H1 (cell line): ENCODE data around the gene ARV1. TPM values are rescaled to one million over a fixed set of nuclear protein-coding genes. Genes with fewer than 3 reads are reported as not detected.

Experiments used
- CTCF ChIA-PET: fragments of 300-600 bp; sonication (Branson Sonifier 250); formaldehyde crosslinking; loops from one replicate; lab custom pipeline; 2021; ENCODE audit not compliant: partially characterized antibody; lab: Charles Lee
- POLR2A ChIA-PET: fragments of 300-600 bp; sonication (Branson Sonifier 250); formaldehyde crosslinking; loops from one replicate; lab custom pipeline; 2021; ENCODE audit warnings: inconsistent platforms; ENCODE audit not compliant: partially characterized antibody; lab: Charles Lee
- DNase-seq, 2 experiments: peaks; one replicate each; pipeline versions ENCODE4 v3.0.0 to v3.0.0-alpha.2; 2010 to 2022; ENCODE audit warnings: low spot score in 2 of 2, low read depth in 1 of 2, mixed read lengths in 1 of 2
- FAIRE-seq: peaks from 2 replicates; lab custom pipeline; 2011; peaks lifted over from hg19 to GRCh38; lab: Jason Lieb, UNC
- H2AFZ ChIP-seq: 2 replicates; pipeline ENCODE4 v1.8.1; 2012; ENCODE audit warnings: low read length, inconsistent platforms
- H2AK5ac ChIP-seq: 2 replicates; pipeline ENCODE4 v1.6.1; 2013; ENCODE audit warnings: low read depth, low read length
- H2BK120ac ChIP-seq: replicated peaks from 2 replicates; pipeline ENCODE3; 2013; ENCODE audit warnings: low read depth, low read length, inconsistent platforms
- H2BK12ac ChIP-seq: 2 replicates; pipeline ENCODE4 v1.6.1; 2013; ENCODE audit warnings: low read depth, low read length
- H2BK15ac ChIP-seq: 2 replicates; pipeline ENCODE4 v1.6.1; 2013; ENCODE audit warnings: low read length
- H2BK20ac ChIP-seq: 2 replicates; pipeline ENCODE4 v1.6.1; 2013; ENCODE audit warnings: low read length
- H2BK5ac ChIP-seq: 2 replicates; pipeline ENCODE4 v1.6.1; 2013; ENCODE audit warnings: low read depth, low read length
- H3K14ac ChIP-seq: 2 replicates; pipeline ENCODE4 v1.6.1; 2013; ENCODE audit warnings: inconsistent platforms; ENCODE audit not compliant: insufficient read length
- H3K18ac ChIP-seq: 2 replicates; pipeline ENCODE4 v1.6.1; 2013; ENCODE audit warnings: low read length; ENCODE audit errors: extremely low read depth
- H3K23ac ChIP-seq: 2 replicates; pipeline ENCODE4 v1.6.1; 2013; ENCODE audit warnings: inconsistent platforms; ENCODE audit not compliant: insufficient read length
- H3K23me2 ChIP-seq: 2 replicates; pipeline ENCODE4 v1.6.1; 2013; ENCODE audit warnings: low read depth, low read length
- H3K27ac ChIP-seq: 2 replicates; pipeline ENCODE4 v1.6.1; 2011; ENCODE audit warnings: low read depth, low read length, inconsistent platforms
- H3K27me3 ChIP-seq, 4 experiments: replicated peaks in 1 of 4; 1 replicate in 1 of 4; 2 replicates in 3 of 4; pipeline versions ENCODE4 v1.6.1 to v1.8.1; 2011 to 2013; ENCODE audit warnings: low read length in 3 of 4, mild to moderate bottlenecking in 3 of 4, inconsistent platforms in 2 of 4, mixed read lengths in 2 of 4, moderate library complexity in 1 of 4; ENCODE audit not compliant: control insufficient read depth in 3 of 4, insufficient read depth in 3 of 4; ENCODE audit errors: extremely low read depth in 1 of 4
- H3K36me3 ChIP-seq, 4 experiments: 2 replicates each; pipeline versions ENCODE4 v1.6.1 to v1.8.1; 2011 to 2013; ENCODE audit warnings: mild to moderate bottlenecking in 4 of 4, low read length in 3 of 4, moderate library complexity in 2 of 4, control low read depth in 1 of 4, inconsistent platforms in 1 of 4; ENCODE audit not compliant: insufficient read depth in 4 of 4, control insufficient read depth in 2 of 4
- H3K4ac ChIP-seq: replicated peaks from 2 replicates; pipeline ENCODE3; 2013; ENCODE audit warnings: low read length, low read depth, mixed read lengths, inconsistent platforms; ENCODE audit not compliant: insufficient read length
- H3K4me1 ChIP-seq, 4 experiments: replicated peaks in 1 of 4; 1 replicate in 1 of 4; 2 replicates in 3 of 4; pipeline versions ENCODE4 v1.6.1 to v1.8.1; 2011 to 2013; ENCODE audit warnings: low read length in 3 of 4, inconsistent platforms in 2 of 4, mixed read lengths in 1 of 4; ENCODE audit not compliant: insufficient read depth in 4 of 4, control insufficient read depth in 3 of 4
- H3K4me2 ChIP-seq, 2 experiments: 2 replicates each; pipeline versions ENCODE4 v1.6.1 to v1.8.1; 2011 to 2013; ENCODE audit warnings: low read depth in 2 of 2, low read length in 2 of 2, control low read depth in 1 of 2, inconsistent platforms in 1 of 2, mild to moderate bottlenecking in 1 of 2; ENCODE audit not compliant: insufficient read depth in 1 of 2
- H3K4me3 ChIP-seq, 4 experiments: fragments of 200-600, 300-600 bp in 1 of 4; sonication (generic), shearing (Covaris generic), sonication (Bioruptor Twin) in 1 of 4; 2 replicates each; pipeline versions ENCODE4 v1.5.1 to v1.8.1; 2011 to 2016; ENCODE audit warnings: low read length in 4 of 4, low read depth in 3 of 4, control low read depth in 2 of 4, inconsistent platforms in 2 of 4, mild to moderate bottlenecking in 2 of 4, mixed read lengths in 1 of 4, moderate library complexity in 1 of 4; ENCODE audit not compliant: insufficient read depth in 2 of 4; ENCODE audit errors: extremely low read depth in 1 of 4
- H3K56ac ChIP-seq: replicated peaks from 2 replicates; pipeline ENCODE3; 2013; ENCODE audit warnings: low read depth, mild to moderate bottlenecking, mixed read lengths, low read length, inconsistent platforms; ENCODE audit not compliant: insufficient read length
- H3K79me1 ChIP-seq: 2 replicates; pipeline ENCODE4 v1.6.1; 2013; ENCODE audit warnings: low read depth, low read length, control low read depth
- H3K79me2 ChIP-seq, 2 experiments: 2 replicates each; pipeline versions ENCODE4 v1.6.1 to v1.8.1; 2012 to 2013; ENCODE audit warnings: low read length in 2 of 2, mild to moderate bottlenecking in 2 of 2, inconsistent platforms in 1 of 2; ENCODE audit not compliant: insufficient read depth in 2 of 2, control insufficient read depth in 1 of 2
- H3K9ac ChIP-seq, 4 experiments: replicated peaks in 1 of 4; 1 replicate in 1 of 4; 2 replicates in 3 of 4; pipeline versions ENCODE4 v1.6.1 to v1.8.1; 2011 to 2013; ENCODE audit warnings: low read depth in 3 of 4, low read length in 3 of 4, control low read depth in 2 of 4, mild to moderate bottlenecking in 2 of 4, moderate library complexity in 2 of 4, inconsistent platforms in 1 of 4; ENCODE audit errors: extremely low read depth in 1 of 4
- H3K9me3 ChIP-seq, 2 experiments: 2 replicates each; pipeline versions ENCODE4 v1.6.1 to v1.8.1; 2012 to 2013; ENCODE audit warnings: mild to moderate bottlenecking in 2 of 2, moderate library complexity in 2 of 2, control low read depth in 1 of 2, inconsistent platforms in 1 of 2, low read depth in 1 of 2, low read length in 1 of 2, mixed read lengths in 1 of 2; ENCODE audit not compliant: insufficient read depth in 2 of 2
- H4K20me1 ChIP-seq, 2 experiments: replicated peaks in 1 of 2; 2 replicates each; pipeline versions ENCODE3 to v1.8.1; 2011 to 2013; ENCODE audit warnings: inconsistent platforms in 2 of 2, low read length in 2 of 2, mild to moderate bottlenecking in 1 of 2; ENCODE audit not compliant: insufficient read depth in 2 of 2, control insufficient read depth in 1 of 2
- H4K5ac ChIP-seq: 2 replicates; pipeline ENCODE4 v1.6.1; 2013; ENCODE audit warnings: low read length, low read depth, mixed read lengths, inconsistent platforms; ENCODE audit not compliant: insufficient read length
- H4K8ac ChIP-seq: 2 replicates; pipeline ENCODE4 v1.8.0; 2013; ENCODE audit warnings: mild to moderate bottlenecking, moderate library complexity, low read length, inconsistent platforms; ENCODE audit not compliant: insufficient read depth; ENCODE audit errors: extremely low read depth
- H4K91ac ChIP-seq: replicated peaks from 2 replicates; pipeline ENCODE3; 2013; ENCODE audit warnings: low read length, mixed read lengths, inconsistent platforms; ENCODE audit not compliant: insufficient read length
- ASH2L ChIP-seq: fragments of 200-600, 300-600 bp; sonication (generic); IDR thresholded peaks from one replicate; pipeline ENCODE4 v1.7.1; 2017; ENCODE audit warnings: low read length
- E2F6 ChIP-seq: IDR thresholded peaks from 2 replicates; pipeline ENCODE4 v1.6.1; 2012; ENCODE audit warnings: inconsistent platforms
- FOSL1 ChIP-seq: IDR thresholded peaks from 2 replicates; pipeline ENCODE4 v1.6.1; 2011; ENCODE audit warnings: mild to moderate bottlenecking, low read depth, low read length, moderate library complexity; ENCODE audit not compliant: insufficient read depth
- HDAC6 ChIP-seq: IDR thresholded peaks from one replicate; pipeline ENCODE4 v1.7.1; 2012; ENCODE audit warnings: low read depth, mild to moderate bottlenecking, inconsistent platforms, low read length, moderate library complexity
- JUND ChIP-seq: IDR thresholded peaks from 2 replicates; pipeline ENCODE4 v1.6.1; 2011; ENCODE audit warnings: mild to moderate bottlenecking, improper control_type of control experiment, low read length
- KDM5A ChIP-seq: fragments of 200-600 bp; IDR thresholded peaks from 2 replicates; pipeline ENCODE4 v1.7.1; 2012; ENCODE audit warnings: mild to moderate bottlenecking, low read length, inconsistent platforms, mixed read lengths
- PHF8 ChIP-seq: fragments of 200-600 bp; sonication (generic); conservative IDR thresholded peaks from 2 replicates; pipeline ENCODE4 v1.7.1; 2012; ENCODE audit warnings: low read depth, mild to moderate bottlenecking, inconsistent platforms, low read length, moderate library complexity
- RBBP5 ChIP-seq: IDR thresholded peaks from 2 replicates; pipeline ENCODE4 v1.7.1; 2012; ENCODE audit warnings: low read depth, mild to moderate bottlenecking, inconsistent platforms, low read length, moderate library complexity, borderline replicate concordance
- SP1 ChIP-seq: IDR thresholded peaks from 2 replicates; pipeline ENCODE4 v1.6.1; 2011; ENCODE audit warnings: low read depth, low read length
- SRF ChIP-seq: IDR thresholded peaks from 2 replicates; pipeline ENCODE4 v1.6.1; 2011; ENCODE audit warnings: mild to moderate bottlenecking, low read depth, low read length, moderate library complexity
- TAF1 ChIP-seq: IDR thresholded peaks from 2 replicates; pipeline ENCODE4 v1.6.1; 2011; ENCODE audit warnings: mild to moderate bottlenecking, low read depth, low read length
- TBP ChIP-seq: IDR thresholded peaks from 2 replicates; pipeline ENCODE4 v1.6.1; 2011; ENCODE audit warnings: low read depth, low read length, improper control_type of control experiment
- USF2 ChIP-seq: IDR thresholded peaks from 2 replicates; pipeline ENCODE4 v1.6.1; 2011; ENCODE audit warnings: low read length, improper control_type of control experiment
- ZNF274 ChIP-seq: IDR thresholded peaks from 2 replicates; pipeline ENCODE4 v1.7.0; 2012; ENCODE audit warnings: low read length, borderline replicate concordance; ENCODE audit errors: extremely low read depth
- WGBS, 2 experiments: shearing (Covaris generic) in 1 of 2; methylation state at CpG; one replicate each; pipeline versions ENCODE4 v1.1.6 to v1.1.7; 2013 to 2015; ENCODE audit warnings: low lambda C conversion rate in 2 of 2, mixed read lengths in 2 of 2, inconsistent platforms in 1 of 2, low coverage in 1 of 2, missing lambda C conversion rate in 1 of 2; ENCODE audit not compliant: insufficient replicate concordance in 2 of 2, insufficient coverage in 1 of 2, insufficient read length in 1 of 2; ENCODE audit errors: extremely low coverage in 1 of 2, missing lambda C conversion rate in 1 of 2; 5-methylcytosine and 5-hydroxymethylcytosine counted together
- polyA plus RNA-seq, 7 experiments: library from polyadenylated mRNA; depleted of rRNA in 3 of 7; stranded (reverse) in 5 of 7; unstranded in 2 of 7; fragments of >200 nt in 5 of 7; fragments of 200-250 nt in 2 of 7; gene quantifications; 1 replicate in 5 of 7; 2 replicates in 1 of 7; 4 replicates in 1 of 7; pipeline versions ENCODE4 v1.2.1 to v1.2.3, GENCODE V29; 2011 to 2013; ENCODE audit warnings: missing spikeins in 2 of 7, mixed read lengths in 2 of 7
- total RNA-seq: library from RNA; stranded (reverse); fragmentation: NEBNext Ultra II Directional; extraction: Animal tissue kit (Norgen Biotek cat#: 25700); gene quantifications from 2 replicates; pipeline ENCODE4 v1.2.1, GENCODE V29; 2021

The ARV1 gene
- total and polyA plus RNA-seq, 2 of the 8 experiments (the other 6 are each of a cell fraction or from before 2014, with no cell fraction given) = 13.1 to 13.4 TPM

- no peak for DNase-seq
- H2BK15ac ChIP-seq = no peak overlapping the region
- H2BK20ac ChIP-seq = no peak overlapping the region
- no peak overlapping the region for H2AK5ac ChIP-seq
- no peaks in the 10 kb centered on the region for H3K9me3 ChIP-seq
- no peak overlapping the region for H3K27ac ChIP-seq
- H3K18ac ChIP-seq = no peak overlapping the region
- H2BK12ac ChIP-seq = no peak overlapping the region
- ChIA-PET POLR2A (no interaction called here), CTCF (no interaction called here)
- no peak overlapping the region for H2BK120ac ChIP-seq
- H4K5ac ChIP-seq = no peak overlapping the region
- H4K20me1 ChIP-seq = no peaks in the 10 kb centered on the region
- H3K79me1 ChIP-seq = no peaks in the 10 kb centered on the region
- no peak overlapping the region for H3K4me2 ChIP-seq
- no peak overlapping the region for H3K23ac ChIP-seq
- WGBS, 2 experiments = 63% methylated on average over 3 of the region's 3 CpGs; no CpG with 5 or more reads in 1 of the 2 experiments
- no peak for FAIRE-seq
- no peak overlapping the region for H4K91ac ChIP-seq
- H3K36me3 ChIP-seq = no peaks in the 10 kb centered on the region; a peak in 2 of 8 replicates
- H4K8ac ChIP-seq = no peak overlapping the region
- no peaks in the 10 kb centered on the region; a peak in 1 of 7 replicates for H3K27me3 ChIP-seq
- no peak overlapping the region for H3K4ac ChIP-seq
- no peaks in the 10 kb centered on the region for H3K79me2 ChIP-seq
- no peaks in the 10 kb centered on the region for H3K4me1 ChIP-seq
- no peak overlapping the region for H3K9ac ChIP-seq
- no peak overlapping the region for H3K56ac ChIP-seq
- no peak overlapping the region for H2AFZ ChIP-seq
- no peak overlapping the region for H3K14ac ChIP-seq
- H3K23me2 ChIP-seq = no peaks in the 10 kb centered on the region
- no peak overlapping the region for H3K4me3 ChIP-seq
- no peak overlapping the region for H2BK5ac ChIP-seq
- TF ChIP-seq SP1 = no peak
- TF ChIP-seq ZNF274 = no peak
- TF ChIP-seq PHF8 = no peak
- TF ChIP-seq HDAC6 = no peak
- no peak for TF ChIP-seq SRF
- TF ChIP-seq TBP = no peak
- TF ChIP-seq RBBP5 = no peak
- TF ChIP-seq E2F6 = no peak
- TF ChIP-seq ASH2L = no peak
- TF ChIP-seq USF2 = no peak
- no peak for TF ChIP-seq KDM5A
- TF ChIP-seq JUND = no peak
- TF ChIP-seq TAF1 = no peak
- TF ChIP-seq FOSL1 = no peak
Measured at GRCh38 chr1:230950404-230950803, 28.5 kb upstream of the ARV1 start.
